ENCODE data around the gene ESRRA.

Gene ESRRA

DNA sequence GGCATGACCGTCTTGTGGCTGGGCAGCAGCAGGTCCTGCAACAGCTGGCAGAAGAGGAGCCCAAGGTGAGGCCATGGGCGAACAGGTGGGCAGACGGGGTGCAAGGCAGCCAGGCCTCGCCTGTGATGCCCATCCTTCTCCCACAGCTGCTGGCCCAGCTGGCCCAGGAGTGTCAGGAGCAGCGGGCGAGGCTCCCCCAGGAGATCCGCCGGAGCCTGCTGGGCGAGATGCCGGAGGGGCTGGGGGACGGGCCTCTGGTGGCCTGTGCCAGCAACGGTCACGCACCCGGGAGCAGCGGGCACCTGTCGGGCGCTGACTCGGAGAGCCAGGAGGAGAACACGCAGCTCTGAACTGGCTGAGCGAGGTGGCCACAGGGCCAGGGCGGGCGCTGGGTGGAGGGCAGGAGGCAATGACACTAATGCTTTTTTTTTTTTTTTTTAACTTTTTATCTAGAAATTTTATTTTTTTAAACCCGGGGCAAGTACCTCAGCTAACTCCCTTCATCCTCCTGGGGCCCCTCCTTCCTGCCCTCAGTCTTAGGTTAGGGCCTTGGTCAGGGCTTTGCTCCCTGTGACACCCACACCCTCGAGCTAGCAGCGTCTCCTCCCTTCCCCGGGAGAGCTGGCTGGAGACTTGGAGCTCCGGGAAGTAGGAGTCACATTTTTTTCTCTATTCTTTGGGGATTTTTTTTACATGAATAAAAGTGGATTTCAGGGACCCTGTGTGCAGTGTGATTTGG lies 37.9 kb upstream of the ESRRA start:
- no peaks in the 10 kb centered on the region for H3K9me3 Mint-ChIP-seq

DNA sequence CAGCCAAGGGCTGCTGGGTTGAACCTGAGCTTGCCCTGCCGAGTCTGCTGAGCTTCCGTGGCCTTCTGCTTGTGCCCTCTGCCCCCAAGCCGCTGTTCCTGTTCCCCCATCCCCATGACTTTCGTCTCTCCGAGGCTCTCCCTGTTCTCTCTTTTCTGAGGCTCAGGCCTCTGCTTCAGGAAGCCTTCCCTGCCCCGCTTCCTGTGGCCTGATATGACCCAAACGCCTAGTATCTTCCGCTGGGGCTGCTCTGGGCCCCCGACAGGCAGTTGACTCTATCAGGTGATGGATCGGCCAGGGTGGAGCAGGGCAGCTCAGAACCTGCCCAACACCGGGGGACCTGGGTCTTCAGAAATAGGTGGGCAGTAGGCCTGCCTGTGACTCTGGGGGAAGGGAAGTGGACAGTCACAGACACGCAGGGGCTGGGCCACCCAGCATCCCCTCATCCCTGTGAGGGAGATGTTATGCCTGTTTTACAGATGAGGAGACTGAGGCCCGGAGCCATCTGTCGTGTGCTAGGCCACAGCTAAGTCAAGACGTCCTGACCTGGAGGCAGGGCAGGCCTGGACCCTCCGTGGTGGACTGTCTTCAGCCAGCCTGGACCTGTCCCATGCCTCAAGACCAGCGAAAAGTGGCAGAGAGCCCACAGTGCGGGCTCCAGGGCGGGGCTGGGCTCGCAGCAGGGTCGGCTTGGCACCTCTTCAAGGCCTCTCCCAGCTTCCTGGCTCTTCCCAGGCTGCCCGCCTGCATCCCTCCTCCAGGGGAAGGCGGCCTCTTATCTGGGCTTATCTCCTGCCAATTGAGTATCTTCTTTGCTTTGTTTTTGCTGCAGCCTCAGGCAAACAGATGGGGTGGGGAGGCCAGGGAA lies 37.1 kb upstream of the ESRRA start:
- peak overlapping the region; percentile 95 for H3K4me3 Mint-ChIP-seq
- peaks cover 9% of the 10 kb centered on the region for H3K36me3 Mint-ChIP-seq (ENCODE audit: low read depth)
- peaks cover 28% of the 10 kb centered on the region for H3K4me1 Mint-ChIP-seq (ENCODE audit: low read depth)
- no peaks in the 10 kb centered on the region for H3K9me3 Mint-ChIP-seq
- no peaks in the 10 kb centered on the region for H3K27me3 Mint-ChIP-seq
- peak overlapping the region; percentile 88 for H3K27ac Mint-ChIP-seq

More for the DNA sequence above, 37.9 kb upstream of the ESRRA start:
- Mint-ChIP-seq H3K27me3 (no peaks in the 10 kb centered on the region), H3K4me1 (ENCODE audit: low read depth) (peaks cover 25% of the 10 kb centered on the region), H3K4me3 (peak overlapping the region; percentile 95), H3K36me3 (ENCODE audit: low read depth) (peaks cover 12% of the 10 kb centered on the region), H3K27ac (peak overlapping the region; percentile 83)

DNA sequence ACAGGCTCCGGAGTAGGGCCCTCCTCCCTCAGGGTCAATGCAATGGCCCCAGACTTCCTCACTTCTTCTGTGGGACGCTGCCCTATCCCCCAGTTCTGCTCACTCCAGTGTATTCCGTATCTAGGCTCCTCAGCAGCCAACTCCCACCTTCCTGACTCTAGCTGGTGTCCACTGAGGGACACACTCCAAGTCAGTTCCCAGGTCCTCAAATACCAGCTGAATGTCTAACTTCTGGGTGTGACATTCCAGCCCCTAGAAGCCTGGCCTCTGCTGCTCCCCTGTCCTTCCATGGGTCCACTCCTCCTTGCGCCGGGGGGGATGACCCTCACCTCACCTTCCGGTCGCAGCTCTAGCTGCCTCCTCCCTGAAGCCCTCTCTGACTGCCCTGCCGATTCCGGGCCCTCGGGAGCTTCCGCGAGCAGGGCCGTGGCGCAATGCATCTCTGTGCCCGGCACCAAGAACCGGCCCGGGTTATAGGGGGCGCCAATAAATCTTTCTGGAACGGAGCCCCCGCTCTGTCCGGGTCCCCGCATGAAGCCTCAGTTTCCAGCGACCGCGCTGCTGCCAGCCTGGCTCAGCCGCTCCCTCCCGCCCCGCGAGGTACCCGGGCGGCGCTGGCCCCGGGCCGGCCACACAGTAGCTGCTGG lies 36.3 kb upstream of the ESRRA start:
- H3K27me3 Mint-ChIP-seq = no peaks in the 10 kb centered on the region
- H3K9me3 Mint-ChIP-seq = no peaks in the 10 kb centered on the region
- H3K27ac Mint-ChIP-seq = peak overlapping the region; percentile 88
- H3K4me1 Mint-ChIP-seq (ENCODE audit: low read depth) = peaks cover 28% of the 10 kb centered on the region
- peaks cover 9% of the 10 kb centered on the region for H3K36me3 Mint-ChIP-seq (ENCODE audit: low read depth)
- H3K4me3 Mint-ChIP-seq = peak overlapping the region; percentile 95

DNA sequence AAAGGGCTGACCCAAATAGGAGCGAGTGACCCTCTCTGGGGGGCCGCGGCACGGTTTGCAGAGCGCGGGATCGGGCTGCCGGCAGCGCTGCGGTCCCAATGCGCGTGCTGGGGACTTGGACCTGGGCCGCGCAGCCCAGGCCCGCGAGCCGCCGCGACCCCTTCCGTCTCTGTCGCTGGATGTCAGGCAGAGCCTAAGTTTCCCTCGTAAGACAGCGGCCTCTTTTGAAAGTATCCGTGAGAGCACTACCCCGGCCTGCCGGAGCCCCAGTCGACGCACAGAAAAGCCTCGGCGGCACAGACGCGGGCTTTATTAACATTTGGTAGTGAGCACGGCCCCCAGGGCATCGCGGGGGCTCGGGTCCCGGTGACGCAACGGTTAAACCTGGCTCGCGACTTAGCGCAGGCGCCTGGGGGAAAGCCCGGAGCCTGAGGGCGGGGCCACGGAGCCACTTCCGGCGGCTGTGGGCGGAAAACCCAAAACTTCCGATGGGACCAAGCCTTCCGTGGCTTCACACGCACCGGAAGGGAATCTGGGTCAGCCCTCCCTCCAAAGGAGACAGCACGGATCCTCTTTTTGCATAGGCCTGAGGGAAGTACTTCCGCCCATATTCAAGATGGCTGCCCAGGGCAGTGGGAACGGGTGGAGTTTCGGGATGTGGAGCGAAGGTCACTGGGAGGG lies 35.6 kb upstream of the ESRRA start:
- peaks cover 28% of the 10 kb centered on the region for H3K4me1 Mint-ChIP-seq (ENCODE audit: low read depth)
- H3K27me3 Mint-ChIP-seq = no peaks in the 10 kb centered on the region
- no peaks in the 10 kb centered on the region for H3K9me3 Mint-ChIP-seq

DNA sequence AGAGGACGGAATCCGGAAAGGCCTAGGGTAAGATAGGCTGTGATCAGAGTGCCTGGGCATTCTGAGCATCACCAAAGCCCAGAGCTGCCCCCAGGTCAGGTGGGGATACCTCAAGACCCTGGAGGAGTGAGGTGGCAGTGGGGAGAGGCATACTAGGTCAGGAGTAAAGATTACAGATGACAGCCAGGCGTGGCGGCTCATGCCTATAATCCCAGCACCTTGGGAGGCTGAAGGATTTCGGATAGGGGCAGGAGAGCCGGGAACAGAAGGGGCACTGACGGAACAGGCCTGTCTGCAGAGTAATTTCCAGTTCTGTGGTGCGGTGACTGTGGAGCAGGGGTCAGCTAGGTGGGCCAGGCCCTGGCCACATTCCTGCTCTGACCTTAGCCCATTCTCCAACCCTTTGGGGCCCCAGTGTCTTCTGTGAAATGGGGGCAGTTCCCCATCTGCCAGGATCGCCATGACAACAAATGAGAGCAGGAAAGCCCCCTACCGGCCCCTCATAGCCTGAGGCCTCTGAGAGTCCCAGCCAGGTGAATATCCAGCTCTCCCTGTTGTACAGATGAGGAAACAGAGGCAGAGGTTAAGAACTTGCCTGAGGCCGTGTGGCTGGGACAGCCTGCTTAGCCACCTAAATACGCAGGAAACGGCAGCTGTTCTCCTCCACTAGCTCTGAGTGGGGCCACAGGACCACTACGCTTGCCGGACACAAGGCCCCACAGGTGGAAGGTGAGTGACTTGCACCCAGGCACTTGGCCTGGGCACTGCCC lies 30.1 kb upstream of the ESRRA start:
- Mint-ChIP-seq H3K4me3 (no peak overlapping the region), H3K9me3 (no peaks in the 10 kb centered on the region), H3K27ac (no peak overlapping the region), H3K4me1 (ENCODE audit: low read depth) (peaks cover 11% of the 10 kb centered on the region), H3K36me3 (ENCODE audit: low read depth) (peaks cover 7% of the 10 kb centered on the region), H3K27me3 (no peaks in the 10 kb centered on the region)

More for the DNA sequence above, 35.6 kb upstream of the ESRRA start:
- Mint-ChIP-seq H3K4me3 (peak overlapping the region; percentile 95), H3K27ac (peak overlapping the region; percentile 96), H3K36me3 (ENCODE audit: low read depth) (peaks cover 9% of the 10 kb centered on the region)

DNA sequence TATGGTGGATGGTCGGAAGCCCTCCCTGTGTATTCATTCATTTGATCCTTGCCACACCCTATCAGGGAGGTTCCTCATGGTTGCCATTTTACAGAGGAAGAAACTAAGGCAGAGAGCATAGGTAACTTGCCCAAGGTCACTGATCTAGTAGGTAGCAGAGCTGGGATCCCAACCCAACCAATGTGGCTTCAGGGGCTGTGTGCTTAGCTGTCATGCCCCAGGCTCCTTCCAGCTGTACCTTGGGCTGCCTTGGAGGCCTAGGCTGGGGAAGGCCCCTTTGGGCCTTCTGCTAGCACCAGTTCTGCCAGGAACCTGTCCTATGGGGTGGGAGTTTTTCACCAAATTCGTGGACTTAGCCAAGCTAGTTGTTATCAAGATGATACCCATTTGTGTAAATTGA lies 29.5 kb upstream of the ESRRA start:
- H3K9me3 Mint-ChIP-seq = no peaks in the 10 kb centered on the region
- H3K27ac Mint-ChIP-seq = no peak overlapping the region
- H3K4me1 Mint-ChIP-seq (ENCODE audit: low read depth) = peaks cover 11% of the 10 kb centered on the region
- H3K27me3 Mint-ChIP-seq = no peaks in the 10 kb centered on the region
- peaks cover 5% of the 10 kb centered on the region for H3K36me3 Mint-ChIP-seq (ENCODE audit: low read depth)
- H3K4me3 Mint-ChIP-seq = no peak overlapping the region

DNA sequence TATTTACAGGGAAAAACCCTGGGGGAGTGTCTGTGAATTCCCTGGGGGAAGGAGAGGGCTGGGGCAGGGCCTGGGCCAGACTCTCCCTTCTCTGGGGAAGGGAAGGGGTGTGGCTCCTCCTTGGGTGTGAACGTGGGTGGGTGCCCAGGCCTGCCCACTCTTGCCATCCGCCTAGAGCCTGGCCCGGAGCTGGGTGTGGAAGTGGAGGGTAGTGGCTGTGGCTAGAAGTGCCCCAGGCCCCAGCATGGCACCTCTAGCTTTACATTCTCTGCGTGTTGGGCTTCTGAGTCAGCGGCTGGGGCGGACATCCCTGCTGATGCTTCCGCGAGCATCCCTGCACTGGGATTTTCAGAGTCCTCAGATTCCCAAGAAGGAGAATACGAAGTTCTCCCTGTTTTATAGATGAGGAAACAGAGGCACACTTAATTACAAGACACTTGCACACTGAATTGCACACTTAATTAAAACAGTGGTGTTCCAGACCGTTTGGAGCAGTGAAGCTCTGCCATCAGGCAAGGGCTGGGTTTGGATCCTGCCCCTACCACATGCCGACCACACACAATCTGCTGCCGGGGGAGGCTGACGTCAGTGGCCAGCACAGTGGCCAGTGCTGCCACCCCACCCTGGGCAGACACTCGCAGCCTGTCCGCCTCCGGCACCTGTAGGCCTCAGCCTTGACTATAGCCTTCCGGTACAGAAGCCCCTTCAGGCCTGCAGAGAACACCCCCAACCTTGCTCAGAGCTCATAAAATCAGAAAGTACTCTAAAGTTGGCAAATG lies 28.5 kb upstream of the ESRRA start:
- H3K27ac Mint-ChIP-seq = no peak overlapping the region

DNA sequence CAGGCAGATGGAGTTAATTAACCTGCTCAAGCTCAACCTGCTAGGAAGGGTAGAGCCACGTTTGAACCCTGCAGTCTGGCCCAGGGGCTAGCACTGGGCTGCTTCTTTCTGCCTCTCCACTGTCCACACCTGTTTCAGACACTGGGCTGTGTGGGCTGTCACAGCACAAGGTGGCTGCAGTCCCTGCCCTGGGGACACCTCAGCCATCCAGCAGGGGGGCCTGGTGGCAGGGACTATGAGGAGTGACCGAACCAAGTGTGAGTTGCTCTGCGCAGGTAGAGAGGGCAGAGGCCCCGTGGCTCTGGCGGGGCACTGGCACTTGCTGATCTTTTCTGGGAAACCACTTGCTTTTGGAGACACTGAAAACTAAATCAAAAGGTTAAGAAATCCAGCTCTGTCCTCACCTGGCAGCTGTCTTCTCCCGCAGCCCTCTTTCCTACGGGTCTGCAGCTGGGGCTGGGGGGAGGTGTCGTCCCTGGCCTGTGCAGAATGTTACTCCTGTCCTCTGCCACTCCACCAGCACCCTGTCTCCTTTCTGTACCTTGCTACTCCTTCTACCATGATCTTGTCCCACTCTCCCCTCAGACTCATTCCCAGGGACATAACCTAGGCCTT lies 26.6 kb upstream of the ESRRA start:
- H3K27ac Mint-ChIP-seq = no peak overlapping the region
- peaks cover 7% of the 10 kb centered on the region for H3K4me1 Mint-ChIP-seq (ENCODE audit: low read depth)
- no peak overlapping the region for H3K4me3 Mint-ChIP-seq
- H3K9me3 Mint-ChIP-seq = no peaks in the 10 kb centered on the region
- H3K27me3 Mint-ChIP-seq = no peaks in the 10 kb centered on the region
- H3K36me3 Mint-ChIP-seq (ENCODE audit: low read depth) = peaks cover 5% of the 10 kb centered on the region

More for the DNA sequence above, 28.5 kb upstream of the ESRRA start:
- Mint-ChIP-seq H3K4me3 (no peak overlapping the region), H3K4me1 (ENCODE audit: low read depth) (peaks cover 8% of the 10 kb centered on the region), H3K36me3 (ENCODE audit: low read depth) (peaks cover 5% of the 10 kb centered on the region), H3K9me3 (no peaks in the 10 kb centered on the region), H3K27me3 (no peaks in the 10 kb centered on the region)

DNA sequence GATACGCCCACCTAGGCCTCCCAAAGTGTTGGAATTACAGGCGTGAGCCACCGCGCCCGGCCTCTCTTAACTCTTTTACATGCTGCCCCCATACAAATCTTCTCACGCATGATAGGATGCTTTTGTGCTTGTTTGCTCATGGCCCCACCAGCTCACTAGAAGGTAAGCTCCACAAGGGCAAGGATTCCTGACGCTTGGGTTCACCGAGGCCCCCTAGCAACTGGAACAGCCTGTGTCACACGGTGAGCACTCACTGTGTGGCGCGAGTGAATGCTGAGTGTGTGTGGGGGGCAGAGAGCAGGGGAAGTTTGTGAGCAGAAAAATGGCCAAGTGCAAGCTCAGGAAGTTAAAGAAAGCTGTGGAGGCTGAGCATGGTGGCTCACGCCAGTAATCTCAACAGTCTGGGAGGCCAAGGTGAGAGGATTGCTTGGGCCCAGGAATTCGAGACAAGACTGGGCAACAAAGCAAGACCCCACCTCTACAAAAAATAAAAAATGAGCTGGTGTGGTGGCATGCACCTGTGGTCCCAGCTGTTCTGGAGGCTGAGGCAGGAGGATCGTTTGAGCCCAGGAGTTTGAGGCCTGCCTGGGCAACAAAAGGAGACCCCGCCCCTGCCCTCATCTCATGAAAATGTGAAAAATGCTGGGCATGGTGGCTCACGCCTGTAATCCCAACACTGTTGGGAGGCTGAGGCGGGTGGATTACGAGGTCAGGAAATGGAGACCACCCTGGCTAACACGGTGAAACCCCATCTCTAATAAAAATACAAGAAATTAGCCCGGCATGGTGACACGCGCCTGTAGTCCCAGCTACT lies 23.2 kb upstream of the ESRRA start:
- Mint-ChIP-seq H3K4me3 (no peak overlapping the region), H3K27ac (no peak overlapping the region), H3K9me3 (no peaks in the 10 kb centered on the region), H3K36me3 (ENCODE audit: low read depth) (peaks cover 5% of the 10 kb centered on the region), H3K4me1 (ENCODE audit: low read depth) (peaks cover 20% of the 10 kb centered on the region), H3K27me3 (no peaks in the 10 kb centered on the region)

DNA sequence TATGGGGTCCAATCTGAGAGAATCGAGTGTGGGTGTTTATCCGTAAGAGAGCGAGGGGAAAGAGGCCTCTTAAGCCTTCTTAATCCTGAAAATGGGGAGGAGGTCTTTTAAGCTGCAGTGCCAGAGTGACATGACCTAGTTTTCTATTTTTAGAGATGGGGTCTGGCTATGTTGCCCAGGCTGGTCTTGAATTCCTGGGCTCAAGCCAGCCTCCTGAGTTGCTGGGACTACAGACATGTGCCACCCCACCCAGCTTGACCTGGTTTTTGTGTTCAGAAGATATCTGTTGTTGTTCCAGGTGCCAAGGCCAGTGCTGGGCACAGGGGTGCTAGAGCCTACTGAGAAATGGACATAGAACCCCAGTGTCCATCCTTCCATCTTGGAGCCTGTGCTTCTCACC lies 22.2 kb upstream of the ESRRA start:
- H3K27me3 Mint-ChIP-seq = no peaks in the 10 kb centered on the region
- H3K4me3 Mint-ChIP-seq = peak overlapping the region; percentile 48
- H3K9me3 Mint-ChIP-seq = no peaks in the 10 kb centered on the region
- H3K36me3 Mint-ChIP-seq (ENCODE audit: low read depth) = peaks cover 5% of the 10 kb centered on the region
- peaks cover 20% of the 10 kb centered on the region for H3K4me1 Mint-ChIP-seq (ENCODE audit: low read depth)
- no peak overlapping the region for H3K27ac Mint-ChIP-seq

DNA sequence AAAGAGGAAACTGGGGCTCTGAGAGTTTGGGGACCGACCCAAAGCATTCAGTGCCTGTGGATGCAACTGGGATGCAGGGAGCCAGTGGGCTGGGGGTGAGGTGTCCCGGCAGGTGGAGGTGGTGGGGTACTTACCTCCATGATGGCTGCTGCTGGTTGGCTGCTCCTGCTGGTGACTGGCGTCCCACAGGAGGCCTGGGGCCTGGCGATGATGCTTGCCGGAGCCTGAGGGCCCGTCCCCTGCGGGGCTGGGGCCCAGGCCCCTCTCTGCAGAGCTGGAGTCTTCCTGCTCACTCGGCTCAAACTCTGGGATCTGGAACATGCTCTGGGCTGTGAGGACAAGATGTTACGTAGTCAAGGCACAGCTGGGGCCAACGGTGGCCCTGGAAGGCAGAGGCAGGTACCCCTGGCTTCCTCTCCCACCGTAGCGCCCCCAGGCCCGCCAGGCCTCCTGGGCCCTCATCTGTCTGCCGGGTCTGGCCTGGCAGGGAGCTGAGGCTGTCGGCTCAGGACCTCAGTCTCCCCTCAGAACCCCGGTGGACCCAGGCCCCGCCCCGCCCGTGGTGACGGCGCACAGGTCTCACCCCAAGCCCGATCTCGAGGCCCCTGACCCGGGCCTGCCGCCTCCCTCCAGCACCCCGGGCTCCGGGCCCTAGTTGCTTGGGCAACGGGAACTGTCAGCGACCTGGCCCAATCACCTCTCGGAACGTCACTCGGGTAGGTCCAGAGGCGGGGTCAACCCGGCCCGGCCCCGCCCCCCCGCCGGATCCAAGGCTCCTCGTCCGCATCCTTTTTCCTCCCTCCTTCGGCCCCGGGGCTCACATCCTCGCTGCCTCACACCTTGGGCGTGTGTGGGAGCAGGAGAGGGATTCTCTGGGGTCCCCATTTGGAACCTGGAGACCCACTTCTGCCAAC lies 21.0 kb upstream of the ESRRA start, which contains the start of gene BAD:
TSS of gene BAD (minus strand) at position 618 of the 914 bp plus-strand sequence. CDS start at position 321, 297 bp downstream.
- H3K27ac Mint-ChIP-seq = peak within 1 kb of the TSS; percentile 89

More for the DNA sequence above, 21.0 kb upstream of the ESRRA start, which contains the start of gene BAD:
- no peaks in the 10 kb centered on the region for H3K27me3 Mint-ChIP-seq
- H3K4me1 Mint-ChIP-seq (ENCODE audit: low read depth) = peaks cover 20% of the 10 kb centered on the region
- no peaks in the 10 kb centered on the region for H3K9me3 Mint-ChIP-seq
- no peaks in the 10 kb centered on the region for H3K36me3 Mint-ChIP-seq (ENCODE audit: low read depth)
- peak within 1 kb of the TSS; percentile 85 for H3K4me3 Mint-ChIP-seq
